Medulla oblongata (tissue), 1 donor: ENCODE results near the gene FGD5.

Source experiments
- DNase-seq: peaks from one replicate; pipeline ENCODE4 v3.0.0-alpha.2; 2015; ENCODE audit errors: extremely low spot score

The FGD5 gene

GRCh38 chr3:14818804-14819500 lies at the start of gene FGD5:
FGD5 (plus strand) TSS chr3:14818962; CDS start chr3:14819072, 110 bp downstream.
- no peak for DNase-seq

DNA sequence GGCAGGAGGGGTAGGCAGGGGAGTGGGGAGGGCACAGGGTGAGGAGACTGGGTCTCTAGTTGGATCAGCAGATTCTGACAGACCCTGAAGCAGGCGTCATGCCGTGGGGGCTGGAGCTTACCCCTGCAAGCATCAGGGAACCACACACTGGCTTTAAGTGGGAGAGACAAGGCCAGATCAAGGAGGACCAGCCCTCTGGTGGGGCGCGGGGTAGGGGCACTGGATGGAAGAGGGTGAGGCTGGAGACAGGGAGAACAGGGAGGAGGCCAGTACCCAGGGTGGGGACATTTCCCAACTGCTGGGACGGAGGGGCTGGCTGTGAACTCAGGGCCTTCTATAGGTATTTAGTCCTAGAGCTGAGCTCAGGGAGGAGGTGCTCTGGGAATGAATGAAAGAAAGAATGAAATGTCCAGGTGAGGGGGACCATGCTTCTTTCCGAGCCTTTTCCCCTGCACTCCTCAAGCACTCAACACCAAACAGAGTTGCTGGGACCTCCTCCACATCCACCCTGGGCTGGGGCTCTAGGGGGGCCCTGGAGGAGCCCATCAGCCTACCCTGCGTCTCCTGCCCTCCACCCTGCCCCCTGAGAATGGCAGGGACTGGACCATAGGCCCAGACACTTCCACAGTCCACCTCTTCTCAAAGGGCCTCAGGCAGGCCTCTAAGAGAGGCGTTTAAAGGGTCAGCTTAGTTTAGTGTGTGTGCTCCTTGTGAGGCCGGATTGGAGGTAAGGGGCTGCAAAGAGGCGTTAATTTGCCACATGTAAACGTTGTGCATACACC lies 49.0 kb upstream of the FGD5 start:
- DNase-seq: no peak

DNA sequence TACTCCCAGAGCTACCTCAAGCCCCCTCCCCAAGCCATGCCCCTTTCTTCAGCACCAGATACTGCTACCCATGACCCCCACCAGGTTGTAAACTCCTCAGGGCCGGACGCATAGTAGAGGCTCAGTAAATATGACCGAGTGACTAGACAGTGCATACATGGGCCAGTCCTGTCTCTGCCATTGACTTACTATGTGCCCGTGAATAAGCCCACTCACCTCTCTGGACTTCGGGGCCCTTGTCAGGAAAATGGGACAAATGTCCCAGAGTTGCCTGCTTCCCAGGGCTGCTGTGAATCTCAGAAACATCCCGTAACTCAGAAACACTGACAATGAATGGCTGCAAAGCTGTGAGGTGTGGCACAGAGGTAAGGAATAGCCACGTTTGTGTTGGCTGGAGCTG lies 48.2 kb upstream of the FGD5 start:
- no peak for DNase-seq

DNA sequence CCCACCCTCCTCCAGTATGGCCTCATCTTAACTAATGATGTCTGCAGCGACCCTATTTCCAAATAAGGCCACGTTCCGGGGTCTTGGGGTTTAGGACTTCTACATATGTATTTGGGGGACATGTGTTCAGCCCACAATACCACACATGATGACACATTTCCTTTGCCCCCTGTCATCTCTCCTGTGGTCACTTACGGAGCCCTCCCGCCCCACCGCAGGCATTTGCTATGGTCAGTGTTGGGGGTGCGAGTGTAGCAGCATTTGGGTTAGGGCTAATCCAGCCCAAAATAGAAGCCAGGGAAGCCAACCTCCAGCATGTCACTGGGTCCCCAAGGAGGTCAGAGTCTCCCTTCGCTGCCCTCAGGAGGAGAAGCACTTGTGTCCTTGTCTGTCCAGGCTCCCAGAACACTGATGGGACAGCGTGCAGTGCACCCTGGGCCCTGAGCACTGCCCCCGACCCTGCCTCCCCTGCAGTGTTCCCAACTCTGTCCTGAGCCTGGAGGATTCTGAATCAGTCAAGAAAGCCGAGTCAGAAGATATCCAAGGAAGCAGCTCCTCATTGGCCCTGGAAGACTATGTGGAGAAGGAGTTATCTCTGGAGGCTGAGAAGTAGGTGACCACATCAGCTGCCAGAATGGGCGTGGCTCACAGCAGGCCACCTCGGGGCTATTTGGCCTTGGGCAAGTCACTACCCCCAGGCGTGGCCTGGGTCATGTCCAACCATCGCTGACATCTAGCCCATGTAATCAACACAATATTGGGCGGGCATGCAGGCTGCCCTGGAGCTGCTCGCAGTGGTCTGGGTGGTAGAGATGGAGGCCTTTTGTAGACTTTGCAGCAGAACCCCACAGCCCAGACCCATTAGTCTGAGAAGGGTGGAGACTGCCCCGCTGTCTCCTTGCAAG lies 46.9 kb upstream of the FGD5 start:
- no peak for DNase-seq

DNA sequence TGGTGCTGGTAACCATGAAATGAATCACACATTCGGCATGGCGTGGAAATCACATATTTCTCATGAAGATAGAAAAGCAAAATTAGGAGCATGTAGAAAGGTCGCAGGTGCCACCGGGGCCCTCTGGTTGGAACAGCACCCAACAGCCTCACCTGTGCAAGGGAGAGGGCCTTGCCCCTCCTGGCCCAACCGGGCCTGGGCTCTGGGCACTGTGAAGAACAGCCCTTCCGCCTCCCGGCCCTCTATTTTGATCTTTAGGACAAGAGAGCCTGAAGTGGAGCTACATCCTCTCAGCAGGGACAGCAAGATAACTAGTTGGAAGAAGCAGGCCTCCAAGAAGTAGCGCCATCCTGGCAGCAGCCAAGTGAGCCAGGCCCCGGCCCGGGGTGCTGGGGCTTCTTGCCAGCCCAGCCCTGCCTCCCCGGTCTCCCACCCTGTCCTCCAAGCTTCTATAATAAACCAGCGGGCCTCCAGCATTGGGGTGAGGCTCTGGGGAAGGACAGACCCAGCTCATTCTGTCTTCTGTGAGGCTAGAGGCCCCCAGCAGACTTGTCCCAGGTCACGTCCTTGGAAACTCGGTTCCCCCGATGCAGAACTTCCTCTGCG lies 46.1 kb upstream of the FGD5 start:
- DNase-seq: no peak

- no peak for DNase-seq
Observed at GRCh38 chr3:14773281-14773680, 45.5 kb upstream of the FGD5 start.

- no peak for DNase-seq
Observed at GRCh38 chr3:14773691-14774128, 45.1 kb upstream of the FGD5 start.

- no peak for DNase-seq
Observed at GRCh38 chr3:14774431-14774830, 44.3 kb upstream of the FGD5 start.

DNA sequence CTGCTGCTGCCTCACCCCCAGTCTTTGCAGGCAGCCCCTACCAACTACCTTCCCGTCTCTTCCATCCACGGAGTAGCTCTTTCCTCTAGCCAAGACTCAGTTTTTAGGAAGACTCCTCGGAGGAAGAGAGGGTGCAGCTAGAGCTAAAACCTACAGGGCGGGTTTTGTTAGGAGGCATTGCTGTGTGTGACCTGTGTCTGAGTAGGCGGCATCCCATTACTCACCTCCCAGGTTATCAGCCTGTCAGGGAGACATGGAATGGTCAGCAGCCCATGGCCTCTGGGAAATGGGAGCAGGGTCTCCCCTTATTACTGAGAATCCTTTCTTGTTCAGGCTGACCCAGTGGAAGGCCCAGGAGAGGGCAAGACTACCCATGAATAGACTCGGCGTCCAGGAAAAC lies 43.8 kb upstream of the FGD5 start:
- DNase-seq: no peak

- DNase-seq: no peak
Observed at GRCh38 chr3:14775563-14775962, 43.2 kb upstream of the FGD5 start.

- DNase-seq: no peak
Observed at GRCh38 chr3:14779069-14779685, 39.6 kb upstream of the FGD5 start.

DNA sequence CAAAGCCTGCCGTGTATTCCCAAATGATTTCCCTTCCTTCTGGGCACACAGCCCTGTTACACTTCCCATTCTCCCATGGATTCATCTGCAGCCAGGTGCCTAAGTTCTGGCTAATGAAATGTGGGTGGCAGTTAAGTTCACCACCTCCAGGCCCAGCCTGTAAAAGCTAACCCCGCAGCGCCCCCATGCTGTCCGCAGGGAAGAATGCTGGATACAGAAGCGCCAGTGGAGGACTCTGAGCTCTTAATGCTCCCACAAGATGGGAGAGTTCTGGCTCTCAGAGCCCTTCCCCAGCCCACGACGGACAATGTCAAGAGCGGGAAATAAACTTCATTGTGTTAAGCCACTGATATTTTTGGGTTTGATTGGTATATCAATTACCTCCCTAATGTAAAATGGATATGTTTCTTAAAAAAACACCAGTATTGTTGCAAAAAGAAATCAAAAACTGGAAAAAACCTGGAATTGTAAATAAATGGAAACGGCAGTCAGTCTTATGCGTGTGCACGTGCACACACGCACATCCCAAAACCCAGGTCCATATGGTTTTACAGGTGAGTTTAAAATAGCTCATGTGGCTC lies 37.7 kb upstream of the FGD5 start:
- DNase-seq: no peak

GRCh38 chr3:14783480-14784086 lies 35.2 kb upstream of the FGD5 start:
- DNase-seq: no peak

DNA sequence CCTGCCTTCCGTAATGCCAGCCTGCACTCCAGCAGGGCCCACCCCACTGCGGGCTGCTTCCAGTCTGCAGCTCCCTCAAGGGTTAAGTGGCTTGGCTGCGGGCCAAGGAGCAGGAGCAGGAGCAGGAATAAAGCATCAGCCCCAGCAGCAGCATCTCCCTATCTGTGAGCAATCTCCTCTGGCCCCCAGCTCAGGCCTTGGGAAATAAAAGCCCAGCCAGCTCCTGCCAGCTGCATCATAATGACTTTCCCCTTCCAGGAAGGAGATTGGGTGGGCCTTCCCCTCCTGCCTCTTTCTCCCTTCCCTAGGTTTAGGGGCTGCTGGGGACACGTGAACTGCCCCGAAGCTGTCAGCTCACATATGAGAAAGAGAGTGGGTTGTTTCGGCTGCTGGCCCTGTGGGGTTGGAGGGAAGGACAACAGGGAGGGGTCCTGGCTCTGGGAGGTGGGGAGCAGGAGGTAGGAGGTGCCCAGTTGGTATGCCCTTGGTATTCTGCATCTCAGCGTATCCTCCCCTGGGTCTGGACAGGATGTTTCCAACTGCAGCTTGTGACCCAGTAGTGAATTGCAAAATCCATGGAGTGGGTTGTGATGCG lies 34.6 kb upstream of the FGD5 start:
- no peak for DNase-seq

- DNase-seq: no peak
Observed at GRCh38 chr3:14785207-14786155, 33.3 kb upstream of the FGD5 start.

DNA sequence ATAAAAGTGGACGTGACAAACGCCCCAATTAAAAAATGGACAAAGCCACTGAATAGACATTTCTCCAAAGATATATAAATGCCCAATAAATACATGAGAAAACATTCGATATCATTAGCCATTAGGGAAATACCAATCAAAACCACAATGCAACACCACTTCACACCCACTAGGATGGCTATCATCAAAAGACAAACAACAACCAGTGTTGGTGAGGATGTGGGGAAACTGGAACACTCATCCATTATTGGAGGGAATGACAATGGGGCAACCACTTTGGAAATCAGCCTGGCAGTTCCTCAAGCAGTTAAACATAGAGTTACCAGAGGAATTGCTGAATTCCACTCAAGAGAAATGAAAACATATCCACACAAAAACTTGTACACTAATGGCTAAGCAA lies 32.4 kb upstream of the FGD5 start:
- no peak for DNase-seq

GRCh38 chr3:14787630-14788029 lies 31.1 kb upstream of the FGD5 start:
- DNase-seq: no peak

DNA sequence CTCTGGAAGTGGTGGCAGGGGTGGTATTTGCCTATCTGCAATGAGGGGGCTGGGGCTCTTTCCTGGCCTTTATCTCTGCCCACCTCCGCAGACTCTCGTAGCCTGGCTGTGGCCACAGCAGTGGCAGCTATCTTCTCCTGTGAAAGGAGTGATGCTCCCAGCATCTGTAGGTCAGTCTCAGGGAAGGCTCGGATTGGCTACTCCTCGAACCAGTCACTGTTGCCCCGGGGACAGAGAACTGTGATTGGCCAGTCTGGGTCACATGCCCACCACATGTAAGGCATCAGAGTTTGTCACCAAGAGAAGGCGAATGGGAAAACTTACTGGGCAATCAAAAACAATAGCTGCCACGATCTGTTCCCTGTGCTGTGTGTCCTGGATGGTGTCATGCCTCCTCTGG lies 30.1 kb upstream of the FGD5 start:
- DNase-seq: no peak

GRCh38 chr3:14789221-14789620 lies 29.5 kb upstream of the FGD5 start:
- DNase-seq: no peak
